Lung (tissue), 12 donors: ENCODE data around the gene SMIM36. TPM values are rescaled to one million over a fixed set of nuclear protein-coding genes. Genes with fewer than 3 reads are reported as not detected.

Experiments
- ATAC-seq: fragments of 200-7000 bp; cut with Tn5 transposase; one replicate; pipeline ENCODE4 v1.9.1; 2020; ENCODE audit warnings: moderate number of reproducible peaks; ENCODE audit not compliant: insufficient read depth, low FRiP score
- DNase-seq, 3 donors: peaks; one replicate each; pipeline ENCODE4 v3.0.0-alpha.2; 2013 to 2017
- H3K27ac ChIP-seq, 2 donors: one replicate each; pipeline ENCODE4 v1.5.1; 2013; ENCODE audit warnings: mild to moderate bottlenecking in 2 of 2, moderate library complexity in 2 of 2, control low read depth in 1 of 2, inconsistent platforms in 1 of 2, low read depth in 1 of 2, low read length in 1 of 2
- H3K27me3 ChIP-seq, 3 donors: one replicate each; pipeline ENCODE4 v1.5.1; 2013; ENCODE audit warnings: low read length in 2 of 3; ENCODE audit not compliant: control insufficient read depth in 3 of 3, insufficient read depth in 3 of 3
- H3K36me3 ChIP-seq, 4 donors: one replicate each; pipeline ENCODE4 v1.5.1; 2013; ENCODE audit warnings: low read length in 4 of 4, mild to moderate bottlenecking in 1 of 4, moderate library complexity in 1 of 4; ENCODE audit not compliant: control insufficient read depth in 4 of 4, insufficient read depth in 4 of 4
- H3K4me1 ChIP-seq, 5 donors: one replicate each; pipeline ENCODE4 v1.5.1; 2013; ENCODE audit warnings: low read length in 5 of 5, mild to moderate bottlenecking in 2 of 5, moderate library complexity in 1 of 5; ENCODE audit not compliant: control insufficient read depth in 5 of 5, insufficient read depth in 5 of 5
- H3K4me3 ChIP-seq: one replicate; pipeline ENCODE4 v1.5.1; 2013; ENCODE audit warnings: mild to moderate bottlenecking, control low read depth, moderate library complexity
- H3K9ac ChIP-seq, 2 donors: one replicate each; pipeline ENCODE4 v1.5.1; 2013; ENCODE audit warnings: low read length in 2 of 2, control low read depth in 1 of 2; ENCODE audit not compliant: insufficient read depth in 1 of 2
- H3K9me3 ChIP-seq, 4 donors: one replicate each; pipeline ENCODE4 v1.5.1; 2013; ENCODE audit warnings: low read length in 3 of 4, mild to moderate bottlenecking in 1 of 4, moderate library complexity in 1 of 4; ENCODE audit not compliant: control insufficient read depth in 4 of 4, insufficient read depth in 3 of 4
- CTCF ChIP-seq: IDR thresholded peaks from 2 replicates; pipeline ENCODE4 v1.5.1; 2012; ENCODE audit warnings: mild to moderate bottlenecking; ENCODE audit errors: control extremely low read depth, extremely low read depth
- WGBS, 2 donors: extraction: QIAGEN DNeasy Blood & Tissue Kit; methylation state at CpG; one replicate each; pipeline ENCODE4 v1.1.7; 2013; 5-methylcytosine and 5-hydroxymethylcytosine counted together
- polyA plus RNA-seq, 2 donors: library from polyadenylated mRNA; stranded (reverse); fragments of 200-250 nt; gene quantifications; one replicate each; pipeline ENCODE4 v1.2.1, GENCODE V29; 2013
- total RNA-seq, 2 donors: library from RNA; depleted of rRNA in 1 of 2; stranded (reverse); fragments of >200 nt in 1 of 2; gene quantifications; one replicate each; pipeline ENCODE4 v1.2.1, GENCODE V29; 2014 to 2021
- donor health status: control.
- donor health status: control.
- donor health status: Bipolar disorder and iron deficiency.
- donor health status: healthy.
- donor health status: DM: yes; HTN: yes; CAD: no.

The SMIM36 gene
- total and polyA plus RNA-seq, 4 donors: not detected

- H3K4me3 ChIP-seq: no peak overlapping the region
- TF ChIP-seq CTCF: no peak
- H3K9me3 ChIP-seq: no peaks in the 10 kb centered on the region
- H3K27me3 ChIP-seq: no peaks in the 10 kb centered on the region
- no peak overlapping the region for H3K27ac ChIP-seq
- WGBS, 2 donors: 90% methylated on average over 7 of the region's 7 CpGs
- H3K9ac ChIP-seq: no peak overlapping the region
- no peak for ATAC-seq
- H3K36me3 ChIP-seq: no peaks in the 10 kb centered on the region
- peaks cover 0 to 10% (median 0%) of the 10 kb centered on the region in 5 donors for H3K4me1 ChIP-seq
- DNase-seq: no peak
Observed at GRCh38 chr17:55458978-55459377, 52.3 kb downstream of the SMIM36 start.

GRCh38 chr17:55458287-55458900, 52.9 kb downstream of the SMIM36 start:
- H3K27me3 ChIP-seq: no peaks in the 10 kb centered on the region
- no peaks in the 10 kb centered on the region for H3K36me3 ChIP-seq
- H3K9me3 ChIP-seq: no peaks in the 10 kb centered on the region
- no peak overlapping the region for H3K9ac ChIP-seq
- DNase-seq (no peak), ATAC-seq (no peak)
- H3K4me3 ChIP-seq: no peak overlapping the region
- peaks cover 0 to 16% (median 0%) of the 10 kb centered on the region in 5 donors for H3K4me1 ChIP-seq
- WGBS, 2 donors: 80 to 82% methylated on average over 22 of the region's 22 CpGs
- no peak for TF ChIP-seq CTCF
- H3K27ac ChIP-seq: no peak overlapping the region

GRCh38 chr17:55456307-55457240, 54.7 kb downstream of the SMIM36 start:
- H3K9ac ChIP-seq: no peak overlapping the region
- ATAC-seq: no peak
- H3K4me3 ChIP-seq: no peak overlapping the region
- no peaks in the 10 kb centered on the region for H3K27me3 ChIP-seq
- no peak for TF ChIP-seq CTCF
- peaks cover 4 to 34% (median 7%) of the 10 kb centered on the region in 5 donors for H3K4me1 ChIP-seq
- no peaks in the 10 kb centered on the region for H3K9me3 ChIP-seq
- no peaks in the 10 kb centered on the region for H3K36me3 ChIP-seq
- H3K27ac ChIP-seq: no peak overlapping the region
- WGBS, 2 donors: 94 to 95% methylated on average over 6 of the region's 6 CpGs
- no peak for DNase-seq
